LNCAP (cell line): ENCODE data around the gene KLHL22.

ENCODE experiments used
- CTCF ChIP-seq: fragments of 450-650 bp; IDR thresholded peaks from 2 replicates; pipeline ENCODE4 v1.5.1; 2017; ENCODE audit warnings: mild to moderate bottlenecking

The KLHL22 gene

GRCh38 chr22:20451920-20452319 lies 43.7 kb downstream of the KLHL22 start:
- no peak for TF ChIP-seq CTCF

- TF ChIP-seq CTCF = no peak
Measured at GRCh38 chr22:20450551-20450906, 45.1 kb downstream of the KLHL22 start.

- no peak for TF ChIP-seq CTCF
Measured at GRCh38 chr22:20449819-20450550, 45.6 kb downstream of the KLHL22 start.

- TF ChIP-seq CTCF = no peak
Measured at GRCh38 chr22:20448630-20449029, 47.0 kb downstream of the KLHL22 start.

GRCh38 chr22:20446383-20446970 lies 49.1 kb downstream of the KLHL22 start:
- no peak for TF ChIP-seq CTCF

GRCh38 chr22:20444325-20444724 lies 51.3 kb downstream of the KLHL22 start:
- no peak for TF ChIP-seq CTCF

GRCh38 chr22:20442485-20443284 lies 52.9 kb downstream of the KLHL22 start:
- TF ChIP-seq CTCF = no peak
